Measurements from ENCODE around the gene EPO.

- TF ChIP-seq CTCF (IDR thresholded peaks at IDR 0.05) (peak; percentile 24 to 58 (median 48)), POLR2A (IDR thresholded peaks at IDR 0.05) (no peak)
Measured at GRCh38 chr7:100719523-100720278, 567 bp upstream of the EPO start.
